Testis (tissue), 2 donors: Measurements from ENCODE around the gene RXYLT1.

Source experiments
- POLR2A ChIP-seq: fragments of 450-650 bp; IDR thresholded peaks from one replicate; pipeline ENCODE4 v1.6.1; 2017; ENCODE audit warnings: antibody characterized with exemption, mild to moderate bottlenecking, moderate library complexity
- TF ChIP-seq, protein P1 (sequence below), 3 experiments: fragments of 450-650 bp in 2 of 3; fragments of 200-600 bp in 1 of 3; sonication (generic) in 1 of 3; IDR thresholded peaks; one replicate each; pipeline ENCODE4 v1.5.1; 2016 to 2019; ENCODE audit warnings: antibody characterized with exemption in 3 of 3, mild to moderate bottlenecking in 2 of 3, moderate library complexity in 1 of 3

DNA sequence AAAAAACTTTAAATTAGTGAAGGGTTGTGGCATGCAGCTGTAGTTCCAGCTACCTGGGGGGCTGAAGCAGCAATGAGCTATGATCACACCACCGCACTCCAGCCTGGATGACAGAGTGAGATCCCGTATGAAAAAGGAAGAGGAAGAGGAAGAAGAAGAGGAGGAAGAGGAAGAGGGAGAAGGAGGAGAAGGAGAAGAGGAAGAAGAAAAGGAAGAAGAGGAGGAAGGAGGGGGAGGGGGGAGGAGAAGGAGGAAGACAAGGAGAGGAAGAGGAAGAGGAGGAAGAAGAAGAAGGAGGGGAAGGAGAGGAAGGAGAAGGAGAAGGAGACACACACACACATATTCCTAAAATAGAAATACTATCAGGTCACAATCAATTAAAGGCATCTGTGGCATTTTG is 32.0 kb downstream of the RXYLT1 start:
- TF ChIP-seq, protein P1, sequence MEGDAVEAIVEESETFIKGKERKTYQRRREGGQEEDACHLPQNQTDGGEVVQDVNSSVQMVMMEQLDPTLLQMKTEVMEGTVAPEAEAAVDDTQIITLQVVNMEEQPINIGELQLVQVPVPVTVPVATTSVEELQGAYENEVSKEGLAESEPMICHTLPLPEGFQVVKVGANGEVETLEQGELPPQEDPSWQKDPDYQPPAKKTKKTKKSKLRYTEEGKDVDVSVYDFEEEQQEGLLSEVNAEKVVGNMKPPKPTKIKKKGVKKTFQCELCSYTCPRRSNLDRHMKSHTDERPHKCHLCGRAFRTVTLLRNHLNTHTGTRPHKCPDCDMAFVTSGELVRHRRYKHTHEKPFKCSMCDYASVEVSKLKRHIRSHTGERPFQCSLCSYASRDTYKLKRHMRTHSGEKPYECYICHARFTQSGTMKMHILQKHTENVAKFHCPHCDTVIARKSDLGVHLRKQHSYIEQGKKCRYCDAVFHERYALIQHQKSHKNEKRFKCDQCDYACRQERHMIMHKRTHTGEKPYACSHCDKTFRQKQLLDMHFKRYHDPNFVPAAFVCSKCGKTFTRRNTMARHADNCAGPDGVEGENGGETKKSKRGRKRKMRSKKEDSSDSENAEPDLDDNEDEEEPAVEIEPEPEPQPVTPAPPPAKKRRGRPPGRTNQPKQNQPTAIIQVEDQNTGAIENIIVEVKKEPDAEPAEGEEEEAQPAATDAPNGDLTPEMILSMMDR (IDR thresholded peaks at IDR 0.05), result no peak
- TF ChIP-seq POLR2A, result no peak
